GM19438 (cell line): ENCODE data around the gene DZIP1.
"Not testable (repeated sequence)": the region's sequence is repeated elsewhere in the genome, so short reads cannot be mapped to it uniquely, and the experiment has no call there.

Source experiments
- ATAC-seq: cut with Tn5 transposase; IDR thresholded peaks from one replicate; pipeline ENCODE4 v1.9.1; 2021; ENCODE audit warnings: low read depth; ENCODE audit not compliant: unreplicated experiment

DZIP1 gene

GRCh38 chr13:95605448-95606125, 38.9 kb downstream of the DZIP1 start:
- no peak for ATAC-seq

- no peak for ATAC-seq
Measured at GRCh38 chr13:95604556-95604915, 40.0 kb downstream of the DZIP1 start.

GRCh38 chr13:95603887-95604555, 40.5 kb downstream of the DZIP1 start:
- no peak for ATAC-seq

- ATAC-seq, result no peak
Measured at GRCh38 chr13:95601906-95602305, 42.6 kb downstream of the DZIP1 start.

GRCh38 chr13:95601216-95601615, 43.3 kb downstream of the DZIP1 start:
- ATAC-seq, result no peak

GRCh38 chr13:95596701-95597100, 47.8 kb downstream of the DZIP1 start:
- ATAC-seq, result no peak

GRCh38 chr13:95593462-95593861, 51.0 kb downstream of the DZIP1 start:
- ATAC-seq, result no peak

GRCh38 chr13:95588721-95589120, 55.8 kb downstream of the DZIP1 start:
- ATAC-seq, result no peak

- ATAC-seq, result no peak
Measured at GRCh38 chr13:95588134-95588533, 56.4 kb downstream of the DZIP1 start.

GRCh38 chr13:95585867-95586266, 58.6 kb downstream of the DZIP1 start:
- ATAC-seq, result no peak

GRCh38 chr13:95579303-95579702, 65.2 kb downstream of the DZIP1 start:
- no peak for ATAC-seq

GRCh38 chr13:95573221-95573620, 71.3 kb downstream of the DZIP1 start:
- no peak for ATAC-seq

GRCh38 chr13:95571941-95572340, 72.6 kb downstream of the DZIP1 start:
- no peak for ATAC-seq

GRCh38 chr13:95570016-95570415, 74.5 kb downstream of the DZIP1 start:
- ATAC-seq, result no peak

GRCh38 chr13:95568131-95568530, 76.4 kb downstream of the DZIP1 start:
- ATAC-seq, result no peak

- not testable (repeated sequence) for ATAC-seq
Measured at GRCh38 chr13:95565758-95566157, 78.7 kb downstream of the DZIP1 start.

- no peak for ATAC-seq
Measured at GRCh38 chr13:95564733-95565291, 79.7 kb downstream of the DZIP1 start.

GRCh38 chr13:95564091-95564490, 80.4 kb downstream of the DZIP1 start:
- no peak for ATAC-seq

- no peak for ATAC-seq
Measured at GRCh38 chr13:95560387-95560786, 84.1 kb downstream of the DZIP1 start.

- ATAC-seq, result no peak
Measured at GRCh38 chr13:95559100-95559499, 85.4 kb downstream of the DZIP1 start.

- ATAC-seq, result no peak
Measured at GRCh38 chr13:95557013-95557412, 87.5 kb downstream of the DZIP1 start.
